ENCODE results near the gene ELF3.
"Not testable (repeated sequence)": the region's sequence is repeated elsewhere in the genome, so short reads cannot be mapped to it uniquely, and the experiment has no call there.

The ELF3 gene

DNA sequence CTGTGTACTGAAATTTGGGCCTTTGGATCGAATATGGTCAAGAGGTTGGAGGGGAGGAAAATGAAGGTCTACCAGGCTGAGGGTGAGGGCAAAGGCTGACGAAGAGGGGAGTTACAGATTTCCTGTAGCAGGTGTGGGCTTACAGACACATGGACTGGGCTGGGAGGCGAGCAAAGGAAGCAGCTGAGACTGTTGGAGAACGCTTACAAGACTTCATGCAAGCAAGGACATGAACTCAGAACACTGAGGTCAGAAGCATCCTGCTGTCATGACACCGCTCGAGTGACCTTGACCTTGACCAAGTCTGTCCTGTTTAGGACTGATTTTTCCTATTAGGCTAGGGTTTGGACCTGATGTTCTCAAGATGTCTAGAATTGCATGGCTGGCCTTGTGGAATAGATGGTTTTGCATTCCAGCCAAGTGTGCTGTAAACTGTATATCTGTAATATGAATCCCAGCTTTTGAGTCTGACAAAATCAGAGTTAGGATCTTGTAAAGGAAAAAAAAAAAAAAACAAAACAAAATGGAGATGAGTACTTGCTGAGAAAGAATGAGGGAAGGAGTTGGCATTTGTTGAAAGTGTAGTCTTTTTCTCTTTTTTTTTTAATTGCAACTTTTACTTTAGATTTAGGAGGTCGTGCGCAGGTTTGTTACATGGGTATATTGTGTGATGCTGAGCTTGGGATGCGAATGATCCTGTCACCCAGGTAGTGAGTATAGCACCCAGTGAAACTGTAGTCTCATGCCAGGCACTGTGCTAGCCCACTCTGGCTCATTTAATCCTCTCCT is 5.8 kb downstream of the ELF3 start:
- DNase-seq (ENCODE audit: insufficient read length, low spot score): no peak
- FAIRE-seq: no peak
- TF ChIP-seq TAF1 (IDR thresholded peaks at IDR 0.05; ENCODE audit: low read depth, low read length) (no peak), PAX5 (IDR thresholded peaks at IDR 0.05; ENCODE audit: insufficient read depth, low read length, severe bottlenecking) (no peak), POLR2AphosphoS5 (IDR thresholded peaks at IDR 0.05; ENCODE audit: low read depth, low read length) (no peak), POLR2A (IDR thresholded peaks at IDR 0.05; ENCODE audit: low read depth, low read length) (no peak), SPI1 (IDR thresholded peaks at IDR 0.05; ENCODE audit: low read depth, low read length) (no peak), POU2F2 (IDR thresholded peaks at IDR 0.05; ENCODE audit: low read depth, low read length) (no peak)

DNA sequence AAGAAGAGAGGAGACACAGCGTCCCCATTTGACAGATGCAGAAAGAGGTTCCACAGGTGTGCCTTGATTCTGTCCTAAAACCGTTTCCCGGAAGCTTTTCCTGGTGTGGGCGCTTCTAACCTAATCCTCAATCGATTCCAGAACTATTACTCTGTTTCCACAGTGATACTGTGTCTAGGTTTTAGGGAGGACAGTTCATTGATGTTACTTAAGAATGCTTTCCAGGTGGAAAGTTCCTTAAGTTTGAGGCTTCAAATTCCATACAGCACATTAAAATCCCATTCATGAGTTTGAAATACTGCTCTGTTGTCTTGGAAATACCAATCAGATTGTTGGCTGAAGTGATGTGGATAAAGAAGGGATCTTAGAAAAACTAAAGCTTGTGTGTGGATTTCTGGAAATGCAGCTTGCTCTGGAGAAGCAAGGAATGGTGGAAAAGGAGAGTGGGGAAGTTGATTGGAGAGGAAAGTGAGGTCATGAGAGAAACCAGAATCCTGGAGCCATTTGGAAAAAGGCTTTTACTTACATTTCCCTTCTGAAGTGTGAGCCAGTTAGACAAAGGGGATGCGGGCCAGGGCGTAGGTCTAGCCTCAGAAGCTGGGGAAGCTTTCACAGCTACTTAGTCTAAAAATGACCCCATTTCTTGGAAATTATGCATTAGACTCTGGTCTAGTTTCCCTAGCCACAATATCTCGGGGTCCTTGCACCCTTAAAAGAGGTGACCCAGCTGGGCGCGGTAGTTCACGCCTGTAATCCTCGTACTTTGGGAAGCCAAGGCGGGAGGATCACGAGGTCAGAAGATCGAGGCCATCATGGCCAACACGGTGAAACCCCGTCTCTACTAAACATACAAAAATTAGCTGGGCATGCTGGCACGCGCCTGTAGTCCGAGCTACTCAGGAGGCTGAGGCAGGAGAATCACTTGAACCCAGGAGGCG is 6.7 kb downstream of the ELF3 start:
- FAIRE-seq: no peak
- TF ChIP-seq PAX5 (IDR thresholded peaks at IDR 0.05; ENCODE audit: insufficient read depth, low read length, severe bottlenecking) (no peak), SPI1 (IDR thresholded peaks at IDR 0.05; ENCODE audit: low read depth, low read length) (no peak), POLR2A (IDR thresholded peaks at IDR 0.05; ENCODE audit: low read depth, low read length) (no peak), POU2F2 (IDR thresholded peaks at IDR 0.05; ENCODE audit: low read depth, low read length) (no peak), POLR2AphosphoS5 (IDR thresholded peaks at IDR 0.05; ENCODE audit: low read depth, low read length) (no peak), TAF1 (IDR thresholded peaks at IDR 0.05; ENCODE audit: low read depth, low read length) (no peak)
- no peak for DNase-seq (ENCODE audit: insufficient read length, low spot score)

DNA sequence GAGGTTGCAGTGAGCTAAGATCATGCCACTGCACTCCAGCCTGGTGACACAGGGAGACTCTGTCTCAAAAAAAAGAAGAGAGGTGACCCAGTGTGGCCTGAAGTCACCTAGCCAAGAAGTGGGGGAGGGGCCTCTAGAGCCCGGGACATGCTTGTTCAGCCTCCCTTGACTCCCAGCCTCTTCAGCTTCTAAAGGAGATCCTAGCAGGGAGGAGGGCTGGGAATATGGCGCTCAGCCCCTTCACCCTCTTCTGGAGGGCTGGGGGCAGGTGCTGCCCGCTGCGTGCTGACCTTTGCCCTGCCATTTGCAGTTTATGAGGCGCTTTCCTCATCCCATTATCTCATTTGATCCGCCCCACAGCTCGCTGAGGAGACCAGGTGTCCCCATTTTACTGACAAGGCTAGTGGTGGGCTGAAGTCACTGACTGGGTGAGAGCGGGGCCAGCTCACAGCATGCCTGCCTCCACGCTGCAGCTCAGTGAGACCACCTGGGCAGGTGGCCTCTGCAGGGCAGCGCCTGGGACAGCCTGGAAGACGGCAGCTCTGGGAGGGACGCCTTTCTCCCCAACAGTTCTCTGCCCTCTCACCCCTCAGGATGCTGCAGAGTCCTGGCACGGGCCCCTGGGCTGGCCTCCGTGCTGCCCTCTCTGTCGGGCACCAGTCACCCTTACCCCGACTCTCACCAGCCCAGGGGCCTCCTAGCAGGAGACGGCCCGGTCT is 7.5 kb downstream of the ELF3 start:
- TF ChIP-seq SPI1 (IDR thresholded peaks at IDR 0.05; ENCODE audit: low read depth, low read length) (no peak), POLR2AphosphoS5 (IDR thresholded peaks at IDR 0.05; ENCODE audit: low read depth, low read length) (no peak), POU2F2 (IDR thresholded peaks at IDR 0.05; ENCODE audit: low read depth, low read length) (no peak)

DNA sequence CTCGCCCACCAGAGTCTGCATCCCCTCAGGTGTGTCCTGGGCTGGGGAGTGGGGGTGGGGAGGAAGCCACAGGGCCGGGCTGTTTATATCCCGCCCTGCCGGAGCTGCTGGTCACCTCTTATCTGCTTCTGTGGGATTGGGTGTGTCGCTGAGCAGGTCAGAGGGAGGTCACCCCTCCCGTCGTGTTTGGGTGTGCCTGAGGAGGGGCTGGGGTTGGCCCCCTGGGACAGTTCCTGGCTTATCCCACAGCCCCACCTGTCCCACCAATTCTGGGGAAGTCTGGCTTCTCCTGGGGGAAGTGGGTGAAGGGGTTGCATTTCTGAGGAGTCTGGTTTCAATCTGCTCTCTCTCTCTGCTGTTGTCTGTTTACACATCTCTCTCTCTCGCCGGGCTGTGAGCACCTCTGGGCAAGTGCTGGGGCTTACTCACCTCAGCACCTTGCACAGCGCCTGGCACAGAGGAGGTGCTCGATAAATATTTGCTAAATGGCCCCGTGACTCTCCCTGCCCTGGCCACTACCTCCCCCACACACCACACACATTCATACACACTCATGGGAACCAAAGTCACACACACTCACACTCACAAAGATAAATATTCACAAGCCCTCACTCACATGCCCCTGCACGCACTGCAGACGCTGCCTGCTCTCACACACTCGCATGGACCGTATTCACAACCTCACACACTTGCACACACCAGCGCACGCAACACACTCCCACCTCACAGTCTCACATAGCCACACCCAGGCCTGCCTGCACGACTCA is 8.3 kb downstream of the ELF3 start:
- DNase-seq (ENCODE audit: insufficient read length, low spot score) (no peak), FAIRE-seq (no peak)
- TF ChIP-seq PAX5 (IDR thresholded peaks at IDR 0.05; ENCODE audit: insufficient read depth, low read length, severe bottlenecking): no peak
- TF ChIP-seq POU2F2 (IDR thresholded peaks at IDR 0.05; ENCODE audit: low read depth, low read length): no peak
- no peak for TF ChIP-seq TAF1 (IDR thresholded peaks at IDR 0.05; ENCODE audit: low read depth, low read length)
- no peak for TF ChIP-seq SPI1 (IDR thresholded peaks at IDR 0.05; ENCODE audit: low read depth, low read length)
- TF ChIP-seq POLR2AphosphoS5 (IDR thresholded peaks at IDR 0.05; ENCODE audit: low read depth, low read length): no peak
- no peak for TF ChIP-seq POLR2A (IDR thresholded peaks at IDR 0.05; ENCODE audit: low read depth, low read length)

More for the DNA sequence above, 7.5 kb downstream of the ELF3 start:
- FAIRE-seq: no peak
- DNase-seq (ENCODE audit: insufficient read length, low spot score): no peak

DNA sequence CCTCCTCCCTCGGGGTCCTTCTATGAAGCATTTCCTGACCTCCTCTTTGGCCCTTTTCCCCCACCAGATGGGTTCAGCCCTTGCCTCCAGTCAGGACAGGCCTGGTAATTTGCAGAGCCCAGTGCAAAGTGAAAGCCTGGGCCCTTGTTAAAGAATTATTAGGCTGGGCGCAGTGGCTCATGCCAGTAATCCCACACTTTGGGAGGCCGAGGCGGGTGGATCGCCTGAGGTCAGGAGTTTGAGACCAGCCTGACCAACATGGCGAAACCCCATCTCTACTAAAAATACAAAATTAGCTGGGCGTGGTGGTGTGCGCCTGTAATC is 8.8 kb downstream of the ELF3 start:
- not testable (repeated sequence) for DNase-seq (ENCODE audit: insufficient read length, low spot score); FAIRE-seq

DNA sequence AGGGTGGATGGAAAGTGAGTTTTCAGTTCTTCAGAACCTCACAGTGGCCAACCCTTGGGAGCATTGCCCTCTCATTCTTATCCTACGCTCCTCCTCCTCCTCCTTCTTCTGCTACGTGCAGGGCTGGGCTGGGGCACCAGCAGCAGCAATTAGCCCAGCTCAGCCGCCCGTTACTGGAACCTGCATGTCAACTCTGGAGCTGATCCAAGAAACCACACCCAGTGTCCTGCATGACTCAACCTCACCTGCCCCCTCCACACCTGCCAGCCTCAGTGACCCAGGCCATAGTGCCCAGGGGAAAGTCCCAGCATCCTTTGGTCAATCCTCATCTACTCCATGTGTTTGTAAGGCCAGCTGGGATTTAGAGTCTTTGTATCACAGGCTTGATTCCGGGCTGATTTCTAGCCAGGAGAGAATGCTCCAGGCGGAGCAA is 12.6 kb downstream of the ELF3 start:
- TF ChIP-seq POLR2AphosphoS5 (IDR thresholded peaks at IDR 0.05; ENCODE audit: low read depth, low read length): no peak
- no peak for TF ChIP-seq POLR2A (IDR thresholded peaks at IDR 0.05; ENCODE audit: low read depth, low read length)
- TF ChIP-seq PAX5 (IDR thresholded peaks at IDR 0.05; ENCODE audit: insufficient read depth, low read length, severe bottlenecking): no peak
- no peak for TF ChIP-seq SPI1 (IDR thresholded peaks at IDR 0.05; ENCODE audit: low read depth, low read length)
- TF ChIP-seq TAF1 (IDR thresholded peaks at IDR 0.05; ENCODE audit: low read depth, low read length): no peak
- no peak for TF ChIP-seq POU2F2 (IDR thresholded peaks at IDR 0.05; ENCODE audit: low read depth, low read length)
- DNase-seq (ENCODE audit: insufficient read length, low spot score): no peak
- no peak for FAIRE-seq

DNA sequence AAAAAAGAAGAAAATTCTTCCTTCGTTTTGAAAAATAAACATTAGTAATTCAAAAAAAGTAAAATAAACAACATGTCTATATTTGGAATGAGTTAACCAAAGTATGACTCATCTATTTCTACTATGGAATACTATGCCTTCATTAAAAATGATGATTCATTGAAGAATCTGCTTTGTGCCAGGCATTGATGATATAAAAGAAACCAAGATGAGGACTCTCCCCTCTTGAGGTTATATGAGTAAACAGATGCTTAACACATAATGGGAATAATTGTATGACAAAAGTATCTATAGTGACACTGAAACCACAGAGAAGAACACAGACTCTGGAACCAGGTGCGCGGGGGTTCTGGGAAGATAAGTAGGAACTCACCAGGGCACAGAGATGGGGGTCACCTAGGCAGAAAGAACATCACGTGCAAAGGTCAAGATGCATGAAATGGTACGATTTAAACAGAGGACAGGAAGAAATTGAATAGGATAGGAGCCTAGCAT is 18.8 kb downstream of the ELF3 start:
- DNase-seq (ENCODE audit: insufficient read length, low spot score): no peak
- no peak for FAIRE-seq
- TF ChIP-seq TAF1 (IDR thresholded peaks at IDR 0.05; ENCODE audit: low read depth, low read length) (no peak), SPI1 (IDR thresholded peaks at IDR 0.05; ENCODE audit: low read depth, low read length) (no peak), PAX5 (IDR thresholded peaks at IDR 0.05; ENCODE audit: insufficient read depth, low read length, severe bottlenecking) (no peak), POLR2A (IDR thresholded peaks at IDR 0.05; ENCODE audit: low read depth, low read length) (no peak), POLR2AphosphoS5 (IDR thresholded peaks at IDR 0.05; ENCODE audit: low read depth, low read length) (no peak), POU2F2 (IDR thresholded peaks at IDR 0.05; ENCODE audit: low read depth, low read length) (no peak)

DNA sequence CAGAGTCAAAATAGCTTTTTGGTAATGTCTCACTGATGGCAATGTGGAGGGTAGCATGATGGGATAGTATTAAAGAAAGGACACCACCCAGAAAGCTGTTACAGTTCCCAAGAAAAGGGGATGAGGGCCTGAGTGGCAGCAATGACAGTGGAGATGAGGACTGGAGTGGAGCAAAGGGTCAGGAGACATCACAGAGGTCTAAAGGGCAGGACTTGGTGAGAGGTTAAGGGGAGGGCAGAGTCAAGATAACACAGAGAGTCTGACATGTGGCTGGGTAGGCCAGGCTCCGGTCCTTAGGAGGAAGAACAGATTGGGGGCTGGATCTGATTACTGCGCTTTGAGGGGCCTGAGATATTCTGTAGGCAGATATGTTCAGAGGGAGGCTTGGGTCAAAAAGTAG is 19.3 kb downstream of the ELF3 start:
- TF ChIP-seq POLR2A (IDR thresholded peaks at IDR 0.05; ENCODE audit: low read depth, low read length) (no peak), POLR2AphosphoS5 (IDR thresholded peaks at IDR 0.05; ENCODE audit: low read depth, low read length) (no peak), POU2F2 (IDR thresholded peaks at IDR 0.05; ENCODE audit: low read depth, low read length) (no peak), SPI1 (IDR thresholded peaks at IDR 0.05; ENCODE audit: low read depth, low read length) (no peak), TAF1 (IDR thresholded peaks at IDR 0.05; ENCODE audit: low read depth, low read length) (no peak), PAX5 (IDR thresholded peaks at IDR 0.05; ENCODE audit: insufficient read depth, low read length, severe bottlenecking) (no peak)
- FAIRE-seq (no peak), DNase-seq (ENCODE audit: insufficient read length, low spot score) (no peak)

Measured in GM12891 (cell line).